ENCODE measurements around the gene KRT78. TPM values are rescaled to one million over a fixed set of nuclear protein-coding genes. Genes with fewer than 3 reads are reported as not detected.
"Not testable (repeated sequence)": the region's sequence is repeated elsewhere in the genome, so short reads cannot be mapped to it uniquely, and the experiment has no call there.

Gene KRT78
- total RNA-seq, 2 donors from 2014 or later, result not detected

- Histone ChIP-seq H3K27ac (no peak overlapping the region), H3K9me3 (no peaks in the 10 kb centered on the region), H3K27me3 (no peaks in the 10 kb centered on the region), H3K4me1 (no peaks in the 10 kb centered on the region), H3K4me3 (no peak overlapping the region), H3K9ac (ENCODE audit: low read depth in 2 of 2, low read length in 2 of 2) (no peak overlapping the region), H3K36me3 (no peaks in the 10 kb centered on the region)
- intact Hi-C loops (cut with DNase I), result no loop called here
- TF ChIP-seq CTCF (IDR thresholded peaks at IDR 0.05), result no peak
- DNase-seq, result no peak
Measured at GRCh38 chr12:52856787-52857186, 8.0 kb upstream of the KRT78 start.

GRCh38 chr12:52856077-52856476, 7.3 kb upstream of the KRT78 start:
- DNase-seq; H3K9ac ChIP-seq (ENCODE audit: low read depth in 2 of 2, low read length in 2 of 2); H3K27me3 ChIP-seq; intact Hi-C loops (cut with DNase I); H3K4me1 ChIP-seq; H3K4me3 ChIP-seq; H3K27ac ChIP-seq; H3K9me3 ChIP-seq; H3K36me3 ChIP-seq: not testable (repeated sequence)

GRCh38 chr12:52851787-52852186, 3.0 kb upstream of the KRT78 start:
- Histone ChIP-seq H3K36me3 (no peaks in the 10 kb centered on the region), H3K4me3 (no peak overlapping the region), H3K9ac (ENCODE audit: low read depth in 2 of 2, low read length in 2 of 2) (no peak overlapping the region), H3K9me3 (no peaks in the 10 kb centered on the region), H3K27me3 (no peaks in the 10 kb centered on the region), H3K27ac (no peak overlapping the region), H3K4me1 (no peaks in the 10 kb centered on the region)
- no peak for TF ChIP-seq CTCF (IDR thresholded peaks at IDR 0.05)
- no peak for DNase-seq
- intact Hi-C loops (cut with DNase I), result no loop called here

GRCh38 chr12:52850681-52851080, 1.9 kb upstream of the KRT78 start:
- intact Hi-C loops (cut with DNase I), result no loop called here
- Histone ChIP-seq H3K4me3 (no peak overlapping the region), H3K9me3 (no peaks in the 10 kb centered on the region), H3K27ac (no peak overlapping the region), H3K27me3 (no peaks in the 10 kb centered on the region), H3K9ac (ENCODE audit: low read depth in 2 of 2, low read length in 2 of 2) (no peak overlapping the region), H3K36me3 (no peaks in the 10 kb centered on the region), H3K4me1 (no peaks in the 10 kb centered on the region)
- DNase-seq, result no peak
- no peak for TF ChIP-seq CTCF (IDR thresholded peaks at IDR 0.05)

- Histone ChIP-seq H3K9ac (ENCODE audit: low read depth in 2 of 2, low read length in 2 of 2) (no peak overlapping the region), H3K36me3 (no peaks in the 10 kb centered on the region), H3K4me3 (no peak overlapping the region), H3K9me3 (no peaks in the 10 kb centered on the region), H3K4me1 (no peaks in the 10 kb centered on the region), H3K27me3 (no peaks in the 10 kb centered on the region), H3K27ac (no peak overlapping the region)
- no peak for TF ChIP-seq CTCF (IDR thresholded peaks at IDR 0.05)
- no peak for DNase-seq
- intact Hi-C loops (cut with DNase I), result no loop called here
Measured at GRCh38 chr12:52849511-52849910, 717 bp upstream of the KRT78 start.

GRCh38 chr12:52847335-52848102, 1.3 kb downstream of the KRT78 start:
- intact Hi-C loops (cut with DNase I), result no loop called here
- Histone ChIP-seq H3K4me3 (no peak overlapping the region), H3K4me1 (no peaks in the 10 kb centered on the region), H3K9me3 (no peaks in the 10 kb centered on the region), H3K27ac (no peak overlapping the region), H3K9ac (ENCODE audit: low read depth in 2 of 2, low read length in 2 of 2) (no peak overlapping the region), H3K27me3 (no peaks in the 10 kb centered on the region), H3K36me3 (no peaks in the 10 kb centered on the region)
- no peak for TF ChIP-seq CTCF (IDR thresholded peaks at IDR 0.05)
- no peak for DNase-seq

Data from colonic mucosa (tissue), 4 donors.